Left lung (tissue), 10 donors: Measurements from ENCODE around the gene MOK. TPM values are rescaled to one million over a fixed set of nuclear protein-coding genes. Genes with fewer than 3 reads are reported as not detected.

ENCODE experiments used
- ATAC-seq: fragments of 200-7000 bp; cut with Tn5 transposase; one replicate; pipeline ENCODE4 v1.9.1; 2020; ENCODE audit warnings: moderate library complexity
- DNase-seq, 4 donors: peaks; one replicate each; pipeline ENCODE4 v3.0.0-alpha.2; 2013 to 2020
- H3K27ac ChIP-seq, 2 donors: fragments of 200-600 bp; sonication (generic) in 1 of 2; one replicate each; pipeline versions ENCODE4 v1.5.0 to v1.8.0; 2020 to 2021
- H3K27me3 ChIP-seq, 2 donors: fragments of 200-600 bp; sonication (generic) in 1 of 2; one replicate each; pipeline versions ENCODE4 v1.5.0 to v1.8.0; 2020 to 2021
- H3K36me3 ChIP-seq, 2 donors: fragments of 200-600 bp; sonication (generic) in 1 of 2; one replicate each; pipeline versions ENCODE4 v1.5.0 to v1.8.0; 2020 to 2021
- H3K4me1 ChIP-seq, 2 donors: fragments of 200-600 bp; one replicate each; pipeline ENCODE4 v1.8.0; 2021
- H3K4me3 ChIP-seq, 2 donors: fragments of 200-600 bp; sonication (generic) in 1 of 2; one replicate each; pipeline versions ENCODE4 v1.5.0 to v1.8.0; 2020 to 2021; ENCODE audit warnings: mild to moderate bottlenecking in 1 of 2
- H3K9me3 ChIP-seq, 2 donors: fragments of 200-600 bp; sonication (generic) in 1 of 2; one replicate each; pipeline versions ENCODE4 v1.5.0 to v1.8.0; 2020 to 2021
- CTCF ChIP-seq, 2 donors: fragments of 200-600 bp; sonication (generic) in 1 of 2; IDR thresholded peaks; one replicate each; pipeline versions ENCODE4 v1.5.0 to v1.8.0; 2021; ENCODE audit warnings: antibody characterized with exemption in 2 of 2
- intact Hi-C, 2 donors: fragments of 100-400 bp; cut with DNase I; formaldehyde crosslinking; loops; one replicate each; pipeline versions ENCODE4 v1.11.2 to v1.14.2; 2022
- polyA plus RNA-seq, 6 donors: library from polyadenylated mRNA; unstranded; fragments of 120-200 nt; gene quantifications; one replicate each; pipeline ENCODE4 v1.2.1, GENCODE V29; 2013; ENCODE audit not compliant: insufficient read length in 6 of 6
- total RNA-seq, 2 donors: library from RNA; stranded (reverse); fragmentation: NEBNext Ultra II Directional; extraction: Animal tissue kit (Norgen Biotek cat#: 25700); gene quantifications; one replicate each; pipeline ENCODE4 v1.2.1, GENCODE V29; 2021
- donor health status: DM: no; HTN: yes; CAD: no.
- donor health status: DM: no; HTN: no; CAD: no.

Gene MOK
- total and polyA plus RNA-seq, 8 donors: 8.7 to 39.0 (median 27.3) TPM

GRCh38 chr14:102320033-102320660 is 15.2 kb upstream of the MOK start:
- ATAC-seq: no peak
- intact Hi-C loops: no loop called here

GRCh38 chr14:102319351-102320032 is 14.5 kb upstream of the MOK start, which contains the start of gene ZNF839:
Gene ZNF839 (plus strand): TSS chr14:102319746. CDS start chr14:102319766, 20 bp downstream.
- Histone ChIP-seq H3K9me3 (no peaks in the 10 kb centered on the region), H3K36me3 (no peaks in the 10 kb centered on the region), H3K27ac (peak within 1 kb of the TSS; percentile 87 to 94), H3K4me3 (peak within 1 kb of the TSS; percentile 70 to 73), H3K27me3 (no peaks in the 10 kb centered on the region), H3K4me1 (peaks cover 3 to 48% of the 10 kb centered on the region in 2 donors)
- ATAC-seq: peak; percentile 55
- no peak for TF ChIP-seq CTCF (IDR thresholded peaks at IDR 0.05)
- intact Hi-C loops: no loop called here
- DNase-seq: peak; percentile 87 to 97 (median 94)

More at GRCh38 chr14:102320033-102320660, 15.2 kb upstream of the MOK start:
- no peak for TF ChIP-seq CTCF (IDR thresholded peaks at IDR 0.05)
- Histone ChIP-seq H3K36me3 (no peaks in the 10 kb centered on the region), H3K9me3 (no peaks in the 10 kb centered on the region), H3K27ac (peak overlapping the region; percentile 87 to 94), H3K27me3 (no peaks in the 10 kb centered on the region), H3K4me3 (peak overlapping the region; percentile 70 to 73), H3K4me1 (peaks cover 3 to 45% of the 10 kb centered on the region in 2 donors)
- peak in 1 of 4 donors; percentile 42 for DNase-seq

- H3K4me1 ChIP-seq: peaks cover 3 to 53% of the 10 kb centered on the region in 2 donors
- ATAC-seq (no peak), DNase-seq (no peak)
- H3K9me3 ChIP-seq: no peaks in the 10 kb centered on the region
- TF ChIP-seq CTCF (IDR thresholded peaks at IDR 0.05): no peak
- H3K27ac ChIP-seq: peak overlapping the region; percentile 87 to 94
- H3K4me3 ChIP-seq: peak overlapping the region; percentile 70 to 73
- intact Hi-C loops: no loop called here
- H3K27me3 ChIP-seq: no peaks in the 10 kb centered on the region
- H3K36me3 ChIP-seq: no peaks in the 10 kb centered on the region
Observed at GRCh38 chr14:102318781-102319276, 13.9 kb upstream of the MOK start.

GRCh38 chr14:102317564-102318248 is 12.7 kb upstream of the MOK start:
- H3K9me3 ChIP-seq: no peaks in the 10 kb centered on the region
- TF ChIP-seq CTCF (IDR thresholded peaks at IDR 0.05): no peak
- no peaks in the 10 kb centered on the region for H3K36me3 ChIP-seq
- peak; percentile 1 for ATAC-seq
- H3K4me3 ChIP-seq: peak overlapping the region; percentile 45 to 57
- H3K4me1 ChIP-seq: peaks cover 3 to 50% of the 10 kb centered on the region in 2 donors
- peak in 1 of 4 donors; percentile 21 for DNase-seq
- H3K27ac ChIP-seq: peak overlapping the region; percentile 75 to 89
- H3K27me3 ChIP-seq: no peaks in the 10 kb centered on the region
- intact Hi-C loops: no loop called here
